COLO668 (cell line): ENCODE measurements around the gene OIT3.
"Not testable (repeated sequence)": the region's sequence is repeated elsewhere in the genome, so short reads cannot be mapped to it uniquely, and the experiment has no call there.

Source experiments
- DNase-seq: peaks from one replicate; lab custom pipeline; 2025; ENCODE audit not compliant: unreplicated experiment; lab: John Stamatoyannopoulos, UW

OIT3 gene

GRCh38 chr10:72899545-72899944, 6.0 kb downstream of the OIT3 start:
- DNase-seq = no peak

- not testable (repeated sequence) for DNase-seq
Observed at GRCh38 chr10:72903941-72904446, 10.5 kb downstream of the OIT3 start.

DNA sequence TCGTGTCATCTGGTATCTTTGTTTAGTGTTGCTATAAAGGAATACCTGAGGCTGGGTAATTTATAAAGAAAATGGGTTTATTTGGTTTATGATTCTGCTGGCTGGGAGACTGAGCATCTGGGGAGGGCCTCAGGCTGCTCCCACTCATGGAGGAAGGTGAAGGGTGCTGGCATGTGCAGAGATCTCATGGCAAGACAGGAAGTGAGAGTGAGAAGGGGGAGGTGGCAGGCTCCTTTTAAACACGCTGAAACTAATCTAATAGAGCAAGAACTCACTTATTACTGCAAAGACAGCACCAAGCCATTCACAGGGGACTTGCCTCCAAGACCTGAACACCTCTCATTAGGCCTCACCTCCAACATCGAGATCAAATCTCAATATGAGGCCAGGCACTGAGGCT, 11.3 kb downstream of the OIT3 start:
- DNase-seq = no peak

GRCh38 chr10:72906446-72906845, 12.9 kb downstream of the OIT3 start:
- DNase-seq = no peak

- no peak for DNase-seq
Observed at GRCh38 chr10:72910705-72911104, 17.2 kb downstream of the OIT3 start.

DNA sequence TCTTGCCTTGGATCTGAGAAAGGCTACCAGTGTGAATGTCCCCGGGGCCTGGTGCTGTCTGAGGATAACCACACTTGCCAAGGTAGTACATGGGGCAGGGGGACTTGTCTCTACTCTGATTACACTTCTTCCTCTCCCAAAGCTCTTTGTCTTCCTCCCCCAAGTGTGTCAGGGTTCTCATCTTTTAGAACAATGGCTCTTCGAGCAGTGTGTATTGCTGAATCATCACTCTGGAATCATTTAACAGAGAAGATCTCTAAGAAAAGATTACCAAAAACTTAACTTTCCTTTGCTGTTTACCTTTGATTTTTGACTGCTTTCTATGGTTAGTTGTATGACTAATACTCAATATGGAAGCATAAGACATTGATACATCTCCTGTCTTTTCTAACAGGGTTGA, 18.2 kb downstream of the OIT3 start:
- DNase-seq = no peak

DNA sequence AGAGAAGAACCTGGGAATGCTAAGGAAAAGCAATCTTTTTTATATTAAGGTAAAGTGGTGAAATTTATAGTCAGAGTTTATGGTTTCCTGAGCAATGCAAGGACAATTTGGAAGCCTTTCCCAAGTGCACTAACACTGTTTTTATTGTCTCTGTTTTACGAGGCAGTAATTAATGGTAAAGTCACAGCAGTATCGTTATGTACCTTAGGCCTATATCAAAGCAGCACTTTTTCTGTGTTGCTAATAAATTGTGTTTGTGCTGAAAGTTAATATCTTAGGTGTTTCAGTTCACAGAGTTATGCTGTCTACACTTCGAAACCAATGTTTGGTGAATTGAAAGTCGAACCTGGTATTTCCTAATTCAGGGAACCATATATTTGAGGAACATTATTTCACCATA, 19.2 kb downstream of the OIT3 start:
- no peak for DNase-seq

GRCh38 chr10:72913287-72913686, 19.7 kb downstream of the OIT3 start:
- no peak for DNase-seq

DNA sequence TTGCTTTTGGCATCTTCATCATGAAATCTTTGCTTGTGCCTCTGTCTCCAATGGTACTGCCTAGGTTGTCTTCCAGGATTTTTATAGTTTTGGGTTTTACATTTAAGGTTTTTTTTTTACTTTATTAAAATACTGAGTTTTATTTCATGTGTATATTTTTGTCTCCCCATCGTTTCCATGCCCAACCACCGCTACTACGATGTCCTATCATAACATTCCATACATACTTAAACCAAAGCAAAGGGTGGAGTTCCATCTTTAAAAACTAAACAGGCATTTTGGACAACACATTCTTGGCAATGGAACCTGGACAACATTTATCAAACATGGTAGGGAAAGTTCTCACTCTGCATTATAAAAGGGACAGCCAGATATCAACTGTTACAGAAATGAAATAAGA, 23.7 kb downstream of the OIT3 start:
- not testable (repeated sequence) for DNase-seq

DNA sequence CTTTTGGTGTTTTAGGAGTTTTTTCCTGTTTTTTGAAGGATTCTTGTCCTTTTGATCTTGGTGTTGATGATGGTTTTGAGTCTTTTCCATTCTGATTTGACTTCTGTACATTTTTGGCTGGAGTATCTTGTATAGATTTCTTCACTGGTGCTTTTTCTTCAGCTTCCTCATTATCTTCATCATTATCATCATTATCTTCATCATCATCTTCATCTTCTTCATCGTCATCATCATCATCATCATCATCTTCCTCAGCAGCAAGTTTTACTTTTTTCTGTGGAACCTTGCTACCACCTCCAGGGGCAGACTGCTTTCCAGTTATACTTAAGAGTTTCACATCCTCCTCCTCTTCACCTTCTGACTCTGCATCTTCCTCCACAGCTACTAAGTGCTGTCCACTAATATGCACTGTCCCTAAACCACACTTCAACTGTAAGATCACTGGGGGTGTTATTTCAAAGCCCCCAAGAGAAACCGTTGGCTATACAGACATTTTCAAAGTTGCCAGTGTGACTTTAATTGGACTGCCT, 24.3 kb downstream of the OIT3 start:
- not testable (repeated sequence) for DNase-seq

DNA sequence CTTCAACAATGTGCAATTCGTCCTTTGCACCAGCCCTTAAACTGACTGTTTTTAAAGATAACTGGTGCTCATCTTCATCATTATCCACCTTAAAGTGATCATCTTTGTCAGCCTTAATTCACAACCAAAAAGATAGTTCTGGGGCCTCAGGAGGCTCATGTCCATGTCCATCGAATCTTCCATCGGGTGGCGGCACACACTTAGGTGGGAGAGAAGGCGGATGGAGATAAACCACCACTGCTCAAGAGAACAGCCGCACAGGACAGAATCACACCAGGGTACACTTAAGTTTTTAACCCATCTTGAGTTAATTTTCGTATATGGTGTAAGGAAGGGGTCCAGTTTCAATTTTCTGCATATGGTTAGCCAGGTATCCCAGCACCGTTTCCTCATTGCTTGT, 24.8 kb downstream of the OIT3 start:
- no peak for DNase-seq

DNA sequence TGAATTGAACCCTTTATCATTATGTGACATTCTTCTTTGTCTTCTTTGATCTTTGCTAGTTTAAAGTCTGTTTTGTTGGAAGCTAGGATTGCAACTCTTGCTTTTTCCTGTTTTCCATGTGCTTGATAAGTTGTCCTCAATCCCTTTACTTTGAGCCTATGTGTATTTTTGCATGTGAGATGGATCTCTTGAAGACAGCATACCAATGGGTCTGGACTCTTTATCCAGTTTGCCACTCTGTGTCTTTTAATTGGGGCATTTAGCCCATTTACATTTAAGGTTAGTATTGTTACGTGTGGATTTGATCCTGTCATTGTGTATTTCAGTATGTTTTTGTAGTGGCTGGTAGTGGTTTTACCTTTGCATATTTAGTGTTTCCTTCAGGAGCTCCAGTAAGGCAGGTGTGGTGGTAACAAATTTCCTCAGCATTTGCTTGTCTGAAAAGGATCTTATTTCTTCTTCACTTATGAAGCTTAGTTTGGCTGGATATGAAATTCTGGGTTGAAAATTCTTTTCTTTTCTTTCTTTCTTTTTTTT, 27.7 kb downstream of the OIT3 start:
- not testable (repeated sequence) for DNase-seq

GRCh38 chr10:72924351-72924750, 30.8 kb downstream of the OIT3 start:
- DNase-seq = no peak

DNA sequence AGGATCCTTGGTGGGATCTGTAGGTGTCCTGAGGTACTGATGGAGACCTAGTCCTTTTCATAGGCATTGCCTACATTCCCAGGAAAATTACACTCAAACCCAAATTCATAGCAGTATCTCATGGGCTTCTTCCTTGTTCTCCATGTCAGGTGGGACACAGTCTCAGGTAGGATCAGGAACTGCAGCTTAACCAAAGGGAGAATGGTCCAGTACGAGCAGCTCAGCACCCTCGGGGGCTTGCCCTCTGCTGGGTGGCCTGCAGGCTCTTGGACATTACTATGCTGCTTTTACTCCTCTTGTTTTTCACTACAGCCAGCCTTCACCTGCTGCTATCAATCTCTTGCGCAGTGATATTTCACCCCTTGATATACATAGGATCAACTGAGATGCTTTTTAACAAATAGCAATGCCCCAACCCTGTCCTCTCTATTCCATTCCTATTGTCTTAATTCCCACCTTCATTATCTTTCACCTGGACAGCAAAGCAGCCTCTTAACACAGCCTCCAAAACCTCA, 32.5 kb downstream of the OIT3 start:
- no peak for DNase-seq

GRCh38 chr10:72927485-72927884, 33.9 kb downstream of the OIT3 start:
- DNase-seq = no peak

DNA sequence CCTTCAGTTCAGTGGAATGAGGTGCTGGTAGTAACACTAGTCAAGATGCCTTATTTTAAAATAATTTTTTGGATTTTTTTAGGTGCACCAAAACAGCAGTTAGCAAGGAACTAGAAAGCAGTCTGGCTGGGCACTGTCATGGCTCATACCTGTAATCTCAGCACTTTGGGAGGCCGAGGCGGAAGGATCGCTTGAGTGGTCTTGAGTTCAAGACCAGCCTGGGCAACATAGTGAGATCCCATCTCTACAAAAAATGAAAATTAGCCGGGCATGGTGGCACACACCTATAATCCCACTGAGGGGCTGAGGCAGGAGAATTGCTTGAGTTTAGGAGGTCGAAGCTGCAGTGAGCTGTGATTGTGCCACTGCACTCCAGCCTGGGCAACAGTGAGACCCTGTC, 35.3 kb downstream of the OIT3 start:
- no peak for DNase-seq

GRCh38 chr10:72930276-72930675, 36.7 kb downstream of the OIT3 start:
- DNase-seq = no peak

GRCh38 chr10:72932259-72933015, 38.9 kb downstream of the OIT3 start:
- DNase-seq = no peak

DNA sequence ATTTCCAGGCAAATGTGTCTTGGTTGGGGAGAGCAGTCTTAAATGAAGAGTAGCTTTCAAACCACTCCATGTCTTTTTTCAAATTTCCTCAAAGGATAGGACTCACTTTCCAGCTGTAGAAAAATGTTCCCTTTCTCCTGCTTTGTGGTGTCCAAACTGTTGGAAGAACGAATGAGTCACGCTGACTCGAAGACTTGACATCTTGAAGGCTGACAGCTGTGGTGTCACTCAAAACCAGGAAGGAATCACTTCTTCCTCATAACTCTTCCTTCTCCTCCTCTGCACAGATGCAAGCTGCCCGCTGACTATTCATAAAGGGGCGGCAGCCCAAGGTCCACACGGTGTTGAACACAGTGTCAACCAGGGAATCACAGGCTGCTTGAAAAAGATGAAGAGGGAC, 41.8 kb downstream of the OIT3 start:
- no peak for DNase-seq

DNA sequence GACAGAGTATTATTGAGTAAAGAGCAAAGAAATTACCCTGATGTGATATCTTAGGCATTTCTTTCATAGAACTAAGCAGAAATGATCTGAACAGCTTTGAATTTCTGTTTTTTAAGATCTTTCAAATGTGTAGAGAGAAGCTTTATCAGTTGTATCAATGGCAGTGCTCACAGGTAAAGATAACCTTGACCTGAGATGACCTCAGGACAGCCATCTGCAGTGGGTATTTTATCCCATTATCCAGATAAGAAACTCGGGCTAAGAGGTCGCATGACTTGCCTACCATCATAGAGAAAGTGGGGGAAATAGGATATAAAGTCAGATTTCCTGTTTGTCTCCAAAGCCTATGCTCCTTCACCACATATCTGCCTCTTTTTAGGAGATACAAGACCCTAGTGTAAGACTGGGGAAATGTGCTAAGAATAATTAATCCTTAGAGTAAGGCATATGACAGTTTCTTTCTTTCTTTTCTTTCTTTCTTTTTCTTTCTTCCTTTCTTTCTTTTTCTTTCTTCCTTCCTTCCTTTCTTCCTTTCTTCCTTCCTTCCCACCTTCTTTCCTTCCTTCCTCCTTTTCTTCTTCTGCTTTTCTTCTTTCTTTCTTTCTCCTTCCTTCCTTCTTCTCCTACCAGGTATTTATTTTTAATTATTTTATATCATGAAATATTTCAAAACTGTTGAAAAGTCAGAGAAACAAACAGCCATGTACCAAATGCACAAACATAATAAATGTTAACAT, 50.1 kb downstream of the OIT3 start:
- DNase-seq = no peak

- DNase-seq = no peak
Observed at GRCh38 chr10:72946963-72947362, 53.4 kb downstream of the OIT3 start.

DNA sequence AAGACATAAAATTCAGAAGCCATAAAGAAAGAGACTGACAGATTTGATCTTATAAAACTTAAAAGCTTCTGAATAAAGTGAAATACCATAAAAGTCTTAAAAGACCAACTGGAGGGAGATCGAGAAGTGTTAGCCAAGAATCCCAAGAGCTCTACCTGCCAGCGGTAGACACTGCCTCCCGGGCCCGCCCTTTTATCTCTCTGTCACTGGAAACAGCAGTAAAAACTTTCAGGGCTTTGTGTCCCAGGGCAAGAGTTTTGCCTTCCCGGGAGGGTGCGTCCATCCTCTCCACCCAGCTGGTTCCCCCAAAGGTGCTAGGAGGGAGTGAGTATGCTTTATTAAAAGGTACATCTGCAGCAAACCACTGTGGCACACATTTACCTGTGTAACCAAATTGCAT, 55.2 kb downstream of the OIT3 start:
- no peak for DNase-seq
